H1 (cell line): ENCODE data around the gene CHSY1. TPM values are rescaled to one million over a fixed set of nuclear protein-coding genes. Genes with fewer than 3 reads are reported as not detected.

Experiments
- CTCF ChIA-PET: fragments of 300-600 bp; sonication (Branson Sonifier 250); formaldehyde crosslinking; loops from one replicate; lab custom pipeline; 2021; ENCODE audit not compliant: partially characterized antibody; lab: Charles Lee
- POLR2A ChIA-PET: fragments of 300-600 bp; sonication (Branson Sonifier 250); formaldehyde crosslinking; loops from one replicate; lab custom pipeline; 2021; ENCODE audit warnings: inconsistent platforms; ENCODE audit not compliant: partially characterized antibody; lab: Charles Lee
- DNase-seq, 2 experiments: peaks; one replicate each; pipeline versions ENCODE4 v3.0.0 to v3.0.0-alpha.2; 2010 to 2022; ENCODE audit warnings: low spot score in 2 of 2, low read depth in 1 of 2, mixed read lengths in 1 of 2
- FAIRE-seq: peaks from 2 replicates; lab custom pipeline; 2011; peaks lifted over from hg19 to GRCh38; lab: Jason Lieb, UNC
- H2AFZ ChIP-seq: 2 replicates; pipeline ENCODE4 v1.8.1; 2012; ENCODE audit warnings: low read length, inconsistent platforms
- H2AK5ac ChIP-seq: 2 replicates; pipeline ENCODE4 v1.6.1; 2013; ENCODE audit warnings: low read depth, low read length
- H2BK120ac ChIP-seq: replicated peaks from 2 replicates; pipeline ENCODE3; 2013; ENCODE audit warnings: low read depth, low read length, inconsistent platforms
- H2BK12ac ChIP-seq: 2 replicates; pipeline ENCODE4 v1.6.1; 2013; ENCODE audit warnings: low read depth, low read length
- H2BK15ac ChIP-seq: 2 replicates; pipeline ENCODE4 v1.6.1; 2013; ENCODE audit warnings: low read length
- H2BK20ac ChIP-seq: 2 replicates; pipeline ENCODE4 v1.6.1; 2013; ENCODE audit warnings: low read length
- H2BK5ac ChIP-seq: 2 replicates; pipeline ENCODE4 v1.6.1; 2013; ENCODE audit warnings: low read depth, low read length
- H3K14ac ChIP-seq: 2 replicates; pipeline ENCODE4 v1.6.1; 2013; ENCODE audit warnings: inconsistent platforms; ENCODE audit not compliant: insufficient read length
- H3K18ac ChIP-seq: 2 replicates; pipeline ENCODE4 v1.6.1; 2013; ENCODE audit warnings: low read length; ENCODE audit errors: extremely low read depth
- H3K23ac ChIP-seq: 2 replicates; pipeline ENCODE4 v1.6.1; 2013; ENCODE audit warnings: inconsistent platforms; ENCODE audit not compliant: insufficient read length
- H3K23me2 ChIP-seq: 2 replicates; pipeline ENCODE4 v1.6.1; 2013; ENCODE audit warnings: low read depth, low read length
- H3K27ac ChIP-seq: 2 replicates; pipeline ENCODE4 v1.6.1; 2011; ENCODE audit warnings: low read depth, low read length, inconsistent platforms
- H3K27me3 ChIP-seq, 4 experiments: replicated peaks in 1 of 4; 1 replicate in 1 of 4; 2 replicates in 3 of 4; pipeline versions ENCODE4 v1.6.1 to v1.8.1; 2011 to 2013; ENCODE audit warnings: low read length in 3 of 4, mild to moderate bottlenecking in 3 of 4, inconsistent platforms in 2 of 4, mixed read lengths in 2 of 4, moderate library complexity in 1 of 4; ENCODE audit not compliant: control insufficient read depth in 3 of 4, insufficient read depth in 3 of 4; ENCODE audit errors: extremely low read depth in 1 of 4
- H3K36me3 ChIP-seq, 4 experiments: 2 replicates each; pipeline versions ENCODE4 v1.6.1 to v1.8.1; 2011 to 2013; ENCODE audit warnings: mild to moderate bottlenecking in 4 of 4, low read length in 3 of 4, moderate library complexity in 2 of 4, control low read depth in 1 of 4, inconsistent platforms in 1 of 4; ENCODE audit not compliant: insufficient read depth in 4 of 4, control insufficient read depth in 2 of 4
- H3K4ac ChIP-seq: replicated peaks from 2 replicates; pipeline ENCODE3; 2013; ENCODE audit warnings: low read length, low read depth, mixed read lengths, inconsistent platforms; ENCODE audit not compliant: insufficient read length
- H3K4me1 ChIP-seq, 4 experiments: replicated peaks in 1 of 4; 1 replicate in 1 of 4; 2 replicates in 3 of 4; pipeline versions ENCODE4 v1.6.1 to v1.8.1; 2011 to 2013; ENCODE audit warnings: low read length in 3 of 4, inconsistent platforms in 2 of 4, mixed read lengths in 1 of 4; ENCODE audit not compliant: insufficient read depth in 4 of 4, control insufficient read depth in 3 of 4
- H3K4me2 ChIP-seq, 2 experiments: 2 replicates each; pipeline versions ENCODE4 v1.6.1 to v1.8.1; 2011 to 2013; ENCODE audit warnings: low read depth in 2 of 2, low read length in 2 of 2, control low read depth in 1 of 2, inconsistent platforms in 1 of 2, mild to moderate bottlenecking in 1 of 2; ENCODE audit not compliant: insufficient read depth in 1 of 2
- H3K4me3 ChIP-seq, 4 experiments: fragments of 200-600, 300-600 bp in 1 of 4; sonication (generic), shearing (Covaris generic), sonication (Bioruptor Twin) in 1 of 4; 2 replicates each; pipeline versions ENCODE4 v1.5.1 to v1.8.1; 2011 to 2016; ENCODE audit warnings: low read length in 4 of 4, low read depth in 3 of 4, control low read depth in 2 of 4, inconsistent platforms in 2 of 4, mild to moderate bottlenecking in 2 of 4, mixed read lengths in 1 of 4, moderate library complexity in 1 of 4; ENCODE audit not compliant: insufficient read depth in 2 of 4; ENCODE audit errors: extremely low read depth in 1 of 4
- H3K56ac ChIP-seq: replicated peaks from 2 replicates; pipeline ENCODE3; 2013; ENCODE audit warnings: low read depth, mild to moderate bottlenecking, mixed read lengths, low read length, inconsistent platforms; ENCODE audit not compliant: insufficient read length
- H3K79me1 ChIP-seq: 2 replicates; pipeline ENCODE4 v1.6.1; 2013; ENCODE audit warnings: low read depth, low read length, control low read depth
- H3K79me2 ChIP-seq, 2 experiments: 2 replicates each; pipeline versions ENCODE4 v1.6.1 to v1.8.1; 2012 to 2013; ENCODE audit warnings: low read length in 2 of 2, mild to moderate bottlenecking in 2 of 2, inconsistent platforms in 1 of 2; ENCODE audit not compliant: insufficient read depth in 2 of 2, control insufficient read depth in 1 of 2
- H3K9ac ChIP-seq, 4 experiments: replicated peaks in 1 of 4; 1 replicate in 1 of 4; 2 replicates in 3 of 4; pipeline versions ENCODE4 v1.6.1 to v1.8.1; 2011 to 2013; ENCODE audit warnings: low read depth in 3 of 4, low read length in 3 of 4, control low read depth in 2 of 4, mild to moderate bottlenecking in 2 of 4, moderate library complexity in 2 of 4, inconsistent platforms in 1 of 4; ENCODE audit errors: extremely low read depth in 1 of 4
- H3K9me3 ChIP-seq, 2 experiments: 2 replicates each; pipeline versions ENCODE4 v1.6.1 to v1.8.1; 2012 to 2013; ENCODE audit warnings: mild to moderate bottlenecking in 2 of 2, moderate library complexity in 2 of 2, control low read depth in 1 of 2, inconsistent platforms in 1 of 2, low read depth in 1 of 2, low read length in 1 of 2, mixed read lengths in 1 of 2; ENCODE audit not compliant: insufficient read depth in 2 of 2
- H4K20me1 ChIP-seq, 2 experiments: replicated peaks in 1 of 2; 2 replicates each; pipeline versions ENCODE3 to v1.8.1; 2011 to 2013; ENCODE audit warnings: inconsistent platforms in 2 of 2, low read length in 2 of 2, mild to moderate bottlenecking in 1 of 2; ENCODE audit not compliant: insufficient read depth in 2 of 2, control insufficient read depth in 1 of 2
- H4K5ac ChIP-seq: 2 replicates; pipeline ENCODE4 v1.6.1; 2013; ENCODE audit warnings: low read length, low read depth, mixed read lengths, inconsistent platforms; ENCODE audit not compliant: insufficient read length
- H4K8ac ChIP-seq: 2 replicates; pipeline ENCODE4 v1.8.0; 2013; ENCODE audit warnings: mild to moderate bottlenecking, moderate library complexity, low read length, inconsistent platforms; ENCODE audit not compliant: insufficient read depth; ENCODE audit errors: extremely low read depth
- H4K91ac ChIP-seq: replicated peaks from 2 replicates; pipeline ENCODE3; 2013; ENCODE audit warnings: low read length, mixed read lengths, inconsistent platforms; ENCODE audit not compliant: insufficient read length
- CTBP2 ChIP-seq: IDR thresholded peaks from 2 replicates; pipeline ENCODE4 v1.7.0; 2011; ENCODE audit warnings: borderline replicate concordance, mild to moderate bottlenecking, moderate library complexity, mixed read lengths, low read length; ENCODE audit not compliant: insufficient read depth, insufficient read length
- CTCF ChIP-seq, 3 experiments: IDR thresholded peaks; 1 replicate in 2 of 3; 2 replicates in 1 of 3; pipeline versions ENCODE4 v1.5.1 to v1.6.1; 2011; ENCODE audit warnings: low read length in 3 of 3, mild to moderate bottlenecking in 3 of 3, inconsistent platforms in 2 of 3, low read depth in 1 of 3, moderate library complexity in 1 of 3; ENCODE audit not compliant: insufficient read depth in 1 of 3; ENCODE audit errors: control extremely low read depth in 1 of 3
- GABPA ChIP-seq: IDR thresholded peaks from 2 replicates; pipeline ENCODE4 v1.6.1; 2011; ENCODE audit warnings: mild to moderate bottlenecking, low read length, moderate library complexity, borderline replicate concordance; ENCODE audit not compliant: insufficient read depth
- KDM1A ChIP-seq: fragments of 200-600, 300-600 bp; sonication (generic); IDR thresholded peaks from 2 replicates; pipeline ENCODE4 v1.7.1; 2016; ENCODE audit warnings: mild to moderate bottlenecking, low read length, borderline replicate concordance
- MAFK ChIP-seq: IDR thresholded peaks from 2 replicates; pipeline ENCODE4 v1.6.1; 2012; ENCODE audit warnings: low read depth, mild to moderate bottlenecking, improper control_type of control experiment, low read length
- MAX ChIP-seq: IDR thresholded peaks from 2 replicates; pipeline ENCODE4 v1.6.1; 2012; ENCODE audit warnings: inconsistent platforms
- NANOG ChIP-seq: IDR thresholded peaks from 2 replicates; pipeline ENCODE4 v1.6.1; 2011; ENCODE audit warnings: low read length, low read depth, mild to moderate bottlenecking, inconsistent platforms; ENCODE audit not compliant: insufficient read depth, poor library complexity, severe bottlenecking
- SIRT6 ChIP-seq: IDR thresholded peaks from one replicate; pipeline ENCODE4 v1.7.1; 2012; ENCODE audit warnings: low read length, inconsistent platforms
- SP2 ChIP-seq: IDR thresholded peaks from 2 replicates; pipeline ENCODE4 v1.6.1; 2012; ENCODE audit warnings: mild to moderate bottlenecking, low read length, inconsistent platforms
- TAF1 ChIP-seq: IDR thresholded peaks from 2 replicates; pipeline ENCODE4 v1.6.1; 2011; ENCODE audit warnings: mild to moderate bottlenecking, low read depth, low read length
- WGBS, 2 experiments: shearing (Covaris generic) in 1 of 2; methylation state at CpG; one replicate each; pipeline versions ENCODE4 v1.1.6 to v1.1.7; 2013 to 2015; ENCODE audit warnings: low lambda C conversion rate in 2 of 2, mixed read lengths in 2 of 2, inconsistent platforms in 1 of 2, low coverage in 1 of 2, missing lambda C conversion rate in 1 of 2; ENCODE audit not compliant: insufficient replicate concordance in 2 of 2, insufficient coverage in 1 of 2, insufficient read length in 1 of 2; ENCODE audit errors: extremely low coverage in 1 of 2, missing lambda C conversion rate in 1 of 2; 5-methylcytosine and 5-hydroxymethylcytosine counted together
- polyA plus RNA-seq, 7 experiments: library from polyadenylated mRNA; depleted of rRNA in 3 of 7; stranded (reverse) in 5 of 7; unstranded in 2 of 7; fragments of >200 nt in 5 of 7; fragments of 200-250 nt in 2 of 7; gene quantifications; 1 replicate in 5 of 7; 2 replicates in 1 of 7; 4 replicates in 1 of 7; pipeline versions ENCODE4 v1.2.1 to v1.2.3, GENCODE V29; 2011 to 2013; ENCODE audit warnings: missing spikeins in 2 of 7, mixed read lengths in 2 of 7
- total RNA-seq: library from RNA; stranded (reverse); fragmentation: NEBNext Ultra II Directional; extraction: Animal tissue kit (Norgen Biotek cat#: 25700); gene quantifications from 2 replicates; pipeline ENCODE4 v1.2.1, GENCODE V29; 2021

The CHSY1 gene
- total and polyA plus RNA-seq, 2 of the 8 experiments (the other 6 are each of a cell fraction or from before 2014, with no cell fraction given) = 24.9 to 60.7 TPM

GRCh38 chr15:101243420-101243819 lies 8.4 kb downstream of the CHSY1 start:
- no peak overlapping the region for H3K4me2 ChIP-seq
- no peak for FAIRE-seq
- TF ChIP-seq KDM1A (no peak), NANOG (no peak), SP2 (no peak), TAF1 (no peak), MAFK (no peak), GABPA (no peak), CTBP2 (no peak), CTCF (IDR thresholded peaks at IDR 0.05; ENCODE audit: control extremely low read depth in 1 of 3, insufficient read depth in 1 of 3, low read depth in 1 of 3, low read length in 3 of 3) (no peak), MAX (no peak), SIRT6 (no peak)

More at GRCh38 chr15:101243420-101243819, 8.4 kb downstream of the CHSY1 start:
- H2AK5ac ChIP-seq = 0 out of 2 replicates have a peak overlapping the region, but pooled peaks have one; percentile 1
- no peak overlapping the region for H2BK15ac ChIP-seq
- no peak overlapping the region for H3K4ac ChIP-seq
- no peaks in the 10 kb centered on the region for H3K23me2 ChIP-seq
- H2BK5ac ChIP-seq = no peak overlapping the region
- H3K56ac ChIP-seq = no peak overlapping the region
- no peak overlapping the region for H4K91ac ChIP-seq
- H2BK120ac ChIP-seq = no peak overlapping the region
- ChIA-PET CTCF (interaction anchor here (0.8 to 3.8 kb wide), 15 partner anchors 12 to 235 kb away, joined by 3 to 21 read pairs (median 4); no protein-coding TSS in a partner anchor), POLR2A (interaction anchor here (0.7 to 2.9 kb wide), 2 partner anchors 9 to 22 kb away, joined by 3 to 18 read pairs; partner anchors contain the start of gene CHSY1)
- no peak overlapping the region for H2BK20ac ChIP-seq
- peaks cover 59 to 100% of the 10 kb centered on the region in 2 experiments for H3K79me2 ChIP-seq
- no peak overlapping the region for H4K5ac ChIP-seq
- peaks cover 33 to 43% of the 10 kb centered on the region in 2 experiments for H4K20me1 ChIP-seq
- no peak overlapping the region for H3K4me3 ChIP-seq
- H3K23ac ChIP-seq = no peak overlapping the region
- no peak overlapping the region for H3K18ac ChIP-seq
- H3K9me3 ChIP-seq = no peaks in the 10 kb centered on the region
- H3K14ac ChIP-seq = no peak overlapping the region
- H3K27me3 ChIP-seq = no peaks in the 10 kb centered on the region
- no peak for DNase-seq
- 0 out of 7 replicates have a peak overlapping the region, but pooled peaks of 1 of the 4 experiments have one; percentile 22 for H3K9ac ChIP-seq
- H3K27ac ChIP-seq = no peak overlapping the region
- 90% methylated on average over 9 of the region's 9 CpGs; no CpG with 5 or more reads in 1 of the 2 experiments for WGBS, 2 experiments
- H2BK12ac ChIP-seq = no peak overlapping the region
- H3K79me1 ChIP-seq = peaks cover 16% of the 10 kb centered on the region
- H2AFZ ChIP-seq = no peak overlapping the region
- peaks cover 3 to 23% (median 12%) of the 10 kb centered on the region in 4 experiments; a peak in 5 of 7 replicates for H3K4me1 ChIP-seq
- H3K36me3 ChIP-seq = peaks cover 0 to 3% (median under 1%) of the 10 kb centered on the region in 4 experiments; a peak in 1 of 8 replicates
- H4K8ac ChIP-seq = no peak overlapping the region
